Measurements from ENCODE around the gene NR3C1. TPM values are rescaled to one million over a fixed set of nuclear protein-coding genes. Genes with fewer than 3 reads are reported as not detected.
A peak's percentile ranks its signal among the peaks of the same experiment; 100 is the strongest.

Gene NR3C1
- total and polyA plus RNA-seq, 4 donors, result 16.0 to 105 (median 39.0) TPM

DNA sequence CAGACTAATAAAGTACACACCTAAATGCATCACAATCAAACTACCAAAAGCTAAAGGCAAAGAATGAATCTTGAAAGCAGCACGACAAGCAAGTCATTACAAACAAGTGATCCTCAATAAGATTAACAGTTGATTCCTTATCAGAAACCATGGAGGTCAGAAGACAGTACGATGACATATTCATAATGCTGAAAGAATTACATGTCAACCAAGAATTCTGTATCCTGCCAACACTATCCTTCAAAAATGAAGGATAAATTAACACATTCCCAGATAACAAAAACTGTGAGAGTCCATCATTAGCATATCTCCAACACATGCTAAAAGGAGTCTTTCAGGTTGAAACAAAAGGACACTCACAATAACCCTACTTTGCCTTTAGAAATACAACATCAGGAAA, 39.4 kb downstream of the NR3C1 start:
- intact Hi-C loops (cut with DNase I), result no loop called here
- no peak overlapping the region for H3K4me3 ChIP-seq (ENCODE audit: low read length in 2 of 2)

DNA sequence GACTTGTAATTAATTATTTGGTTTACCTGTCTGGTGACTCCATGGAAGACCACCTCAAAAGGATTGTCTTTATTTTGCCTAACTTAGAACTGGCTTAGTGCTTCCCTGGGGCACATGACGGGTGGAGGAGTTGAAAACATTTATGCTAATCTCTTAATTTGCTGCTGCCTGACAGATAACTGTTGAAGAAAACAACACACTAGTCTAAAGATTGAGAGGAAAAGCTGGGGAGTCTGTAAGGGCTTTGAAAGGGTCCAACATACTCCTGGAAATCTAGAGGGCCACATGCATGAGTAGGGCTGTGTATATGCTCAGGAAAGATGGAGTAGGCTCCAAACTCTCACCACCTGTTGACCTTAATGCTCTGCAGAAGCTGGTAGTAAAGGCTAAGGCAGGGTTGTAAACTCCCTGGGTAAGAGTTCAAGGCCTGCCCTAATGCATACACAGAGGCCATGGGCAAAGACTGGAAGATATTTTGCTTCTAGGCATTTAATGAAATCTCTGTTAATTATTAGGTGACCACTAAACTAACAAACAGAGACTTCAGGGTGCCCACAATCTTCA, 40.7 kb downstream of the NR3C1 start:
- Histone ChIP-seq H3K27me3 (ENCODE audit: control insufficient read depth in 1 of 2, insufficient read depth in 2 of 2, low read length in 1 of 2) (no peaks in the 10 kb centered on the region), H3K27ac (ENCODE audit: low read depth in 1 of 2, low read length in 2 of 2) (no peak overlapping the region), H3K36me3 (ENCODE audit: control insufficient read depth in 1 of 2, insufficient read depth in 2 of 2, low read length in 1 of 2) (no peaks in the 10 kb centered on the region), H3K9me3 (ENCODE audit: control insufficient read depth, low read length) (no peaks in the 10 kb centered on the region), H3K4me3 (ENCODE audit: low read length in 2 of 2) (no peak overlapping the region), H3K4me1 (ENCODE audit: control insufficient read depth in 1 of 2, insufficient read depth in 2 of 2, low read length in 2 of 2) (no peaks in the 10 kb centered on the region)
- 99 to 100% methylated on average over 1 of the region's 1 CpG for WGBS, 2 donors
- intact Hi-C loops (cut with DNase I), result no loop called here
- ATAC-seq (ENCODE audit: low FRiP score) (no peak), DNase-seq (no peak)

More for the DNA sequence above, 39.4 kb downstream of the NR3C1 start:
- Histone ChIP-seq H3K9me3 (ENCODE audit: control insufficient read depth, low read length) (no peaks in the 10 kb centered on the region), H3K27me3 (ENCODE audit: control insufficient read depth in 1 of 2, insufficient read depth in 2 of 2, low read length in 1 of 2) (no peaks in the 10 kb centered on the region), H3K36me3 (ENCODE audit: control insufficient read depth in 1 of 2, insufficient read depth in 2 of 2, low read length in 1 of 2) (no peaks in the 10 kb centered on the region), H3K4me1 (ENCODE audit: control insufficient read depth in 1 of 2, insufficient read depth in 2 of 2, low read length in 2 of 2) (no peaks in the 10 kb centered on the region), H3K27ac (ENCODE audit: low read depth in 1 of 2, low read length in 2 of 2) (no peak overlapping the region)
- DNase-seq (no peak), ATAC-seq (ENCODE audit: low FRiP score) (no peak)
- 94 to 95% methylated on average over 2 of the region's 2 CpGs for WGBS, 2 donors

DNA sequence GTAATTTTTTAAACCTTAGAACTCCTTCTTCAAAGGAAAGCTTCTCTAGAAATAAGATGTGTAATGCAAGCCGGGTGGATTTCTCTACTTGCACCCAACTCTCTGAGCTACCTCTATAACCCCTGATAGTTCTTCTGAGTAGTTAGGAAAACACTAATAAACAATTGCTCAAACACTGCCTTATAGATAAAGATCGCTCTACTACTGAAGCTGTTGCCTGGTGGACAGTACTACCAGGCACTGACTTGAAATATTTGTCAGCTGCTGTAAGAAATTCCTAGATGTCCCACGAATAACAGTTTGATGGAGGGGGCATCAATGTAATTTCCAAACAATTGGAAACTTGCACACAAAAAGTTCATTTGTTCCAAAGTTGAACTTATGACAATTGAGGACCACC, 42.0 kb downstream of the NR3C1 start:
- no peaks in the 10 kb centered on the region for H3K27me3 ChIP-seq (ENCODE audit: control insufficient read depth in 1 of 2, insufficient read depth in 2 of 2, low read length in 1 of 2)
- no peaks in the 10 kb centered on the region for H3K9me3 ChIP-seq (ENCODE audit: control insufficient read depth, low read length)
- H3K4me1 ChIP-seq (ENCODE audit: control insufficient read depth in 1 of 2, insufficient read depth in 2 of 2, low read length in 2 of 2), result no peaks in the 10 kb centered on the region
- DNase-seq (no peak), ATAC-seq (ENCODE audit: low FRiP score) (no peak)
- no peak overlapping the region for H3K27ac ChIP-seq (ENCODE audit: low read depth in 1 of 2, low read length in 2 of 2)
- WGBS, 2 donors, result 85 to 88% methylated on average over 3 of the region's 3 CpGs
- no peak overlapping the region for H3K4me3 ChIP-seq (ENCODE audit: low read length in 2 of 2)
- intact Hi-C loops (cut with DNase I), result no loop called here
- H3K36me3 ChIP-seq (ENCODE audit: control insufficient read depth in 1 of 2, insufficient read depth in 2 of 2, low read length in 1 of 2), result no peaks in the 10 kb centered on the region

DNA sequence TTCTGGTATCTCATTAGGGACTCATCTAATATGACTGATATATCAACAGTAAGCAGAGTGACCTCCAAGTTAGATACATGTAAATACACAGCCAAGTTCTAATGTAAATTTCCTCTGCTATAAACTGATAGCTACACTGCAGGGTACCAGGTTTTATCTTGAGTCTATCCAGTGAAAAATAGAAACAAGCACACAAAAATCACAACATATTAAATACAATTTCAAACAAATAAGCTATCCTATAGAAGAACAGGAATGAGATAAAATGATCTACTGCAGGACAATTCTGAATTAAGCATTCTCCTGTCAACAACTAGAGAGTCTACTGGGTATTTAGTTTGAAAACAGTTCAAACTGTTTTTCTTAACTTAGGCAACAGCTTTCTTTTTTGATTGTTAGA, 42.7 kb downstream of the NR3C1 start:
- no peaks in the 10 kb centered on the region for H3K36me3 ChIP-seq (ENCODE audit: control insufficient read depth in 1 of 2, insufficient read depth in 2 of 2, low read length in 1 of 2)
- ATAC-seq (ENCODE audit: low FRiP score) (no peak), DNase-seq (no peak)
- intact Hi-C loops (cut with DNase I), result no loop called here
- no peak overlapping the region for H3K4me3 ChIP-seq (ENCODE audit: low read length in 2 of 2)
- no peaks in the 10 kb centered on the region for H3K9me3 ChIP-seq (ENCODE audit: control insufficient read depth, low read length)
- H3K27ac ChIP-seq (ENCODE audit: low read depth in 1 of 2, low read length in 2 of 2), result no peak overlapping the region
- no peaks in the 10 kb centered on the region for H3K4me1 ChIP-seq (ENCODE audit: control insufficient read depth in 1 of 2, insufficient read depth in 2 of 2, low read length in 2 of 2)
- no peaks in the 10 kb centered on the region for H3K27me3 ChIP-seq (ENCODE audit: control insufficient read depth in 1 of 2, insufficient read depth in 2 of 2, low read length in 1 of 2)

GRCh38 chr5:143359869-143360268, 43.6 kb downstream of the NR3C1 start:
- ATAC-seq (ENCODE audit: low FRiP score), result no peak

DNA sequence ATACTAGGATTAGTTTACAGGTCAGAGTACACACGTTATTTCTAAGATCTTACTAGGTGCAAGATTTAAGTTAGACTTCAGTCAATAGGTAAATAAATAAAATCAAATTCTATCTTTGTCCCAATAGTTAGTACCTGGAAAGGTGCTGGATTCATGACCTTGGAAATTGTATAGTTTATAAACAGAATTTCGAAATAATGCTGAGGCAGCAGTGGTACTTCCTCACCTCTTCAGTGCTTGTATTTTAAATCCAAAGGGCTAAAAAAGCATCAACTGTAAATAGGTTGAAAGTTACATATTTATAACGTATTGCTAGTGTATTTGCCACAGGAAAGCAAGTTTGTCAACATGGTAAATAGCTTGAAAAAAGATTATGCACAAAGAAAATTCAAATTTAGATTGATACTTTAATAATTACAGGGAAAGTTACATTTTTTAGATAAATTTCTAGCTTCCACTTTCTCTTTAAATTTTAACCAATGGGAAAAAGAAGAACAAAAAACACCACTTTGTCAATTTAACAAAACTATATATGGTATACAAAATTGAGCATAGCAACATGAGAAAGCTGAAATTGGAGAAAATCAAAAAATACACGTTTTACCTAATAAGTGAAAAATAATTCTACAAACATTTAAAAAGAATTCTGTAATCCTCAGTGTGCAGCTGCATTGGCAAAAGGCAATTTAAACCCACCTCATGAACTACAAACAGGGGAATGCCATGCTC, 46.5 kb downstream of the NR3C1 start:
- no peaks in the 10 kb centered on the region for H3K4me1 ChIP-seq (ENCODE audit: control insufficient read depth in 1 of 2, insufficient read depth in 2 of 2, low read length in 2 of 2)
- DNase-seq, result no peak

More at GRCh38 chr5:143359869-143360268, 43.6 kb downstream of the NR3C1 start:
- H3K27ac ChIP-seq (ENCODE audit: low read depth in 1 of 2, low read length in 2 of 2), result no peak overlapping the region
- WGBS, 2 donors, result 83 to 87% methylated on average over 2 of the region's 2 CpGs
- no peak overlapping the region for H3K4me3 ChIP-seq (ENCODE audit: low read length in 2 of 2)
- no peaks in the 10 kb centered on the region for H3K4me1 ChIP-seq (ENCODE audit: control insufficient read depth in 1 of 2, insufficient read depth in 2 of 2, low read length in 2 of 2)
- DNase-seq, result no peak
- H3K27me3 ChIP-seq (ENCODE audit: control insufficient read depth in 1 of 2, insufficient read depth in 2 of 2, low read length in 1 of 2), result no peaks in the 10 kb centered on the region
- no peaks in the 10 kb centered on the region for H3K36me3 ChIP-seq (ENCODE audit: control insufficient read depth in 1 of 2, insufficient read depth in 2 of 2, low read length in 1 of 2)
- intact Hi-C loops (cut with DNase I), result no loop called here
- H3K9me3 ChIP-seq (ENCODE audit: control insufficient read depth, low read length), result no peaks in the 10 kb centered on the region

DNA sequence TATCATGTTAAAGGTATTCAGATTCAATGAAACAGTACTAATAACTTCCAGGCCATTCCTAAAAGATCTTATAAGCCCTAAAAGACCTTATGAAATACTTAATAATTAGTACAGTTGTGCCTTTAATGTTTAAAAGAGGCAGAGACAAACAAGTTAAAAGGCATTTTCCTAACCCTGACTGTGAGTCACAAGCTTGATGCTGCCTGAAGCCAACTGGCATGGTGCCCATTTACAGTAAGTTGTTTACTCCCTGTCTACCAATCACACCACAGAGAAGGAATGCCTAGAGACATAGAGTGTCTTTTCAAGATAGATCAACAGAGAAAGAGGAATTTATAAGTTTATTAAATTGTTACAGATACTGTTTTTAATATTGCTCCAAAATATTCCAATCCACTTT, 47.8 kb downstream of the NR3C1 start:
- intact Hi-C loops (cut with DNase I), result no loop called here
- Histone ChIP-seq H3K9me3 (ENCODE audit: control insufficient read depth, low read length) (no peaks in the 10 kb centered on the region), H3K36me3 (ENCODE audit: control insufficient read depth in 1 of 2, insufficient read depth in 2 of 2, low read length in 1 of 2) (no peaks in the 10 kb centered on the region), H3K27ac (ENCODE audit: low read depth in 1 of 2, low read length in 2 of 2) (no peak overlapping the region), H3K27me3 (ENCODE audit: control insufficient read depth in 1 of 2, insufficient read depth in 2 of 2, low read length in 1 of 2) (no peaks in the 10 kb centered on the region), H3K4me3 (ENCODE audit: low read length in 2 of 2) (no peak overlapping the region), H3K4me1 (ENCODE audit: control insufficient read depth in 1 of 2, insufficient read depth in 2 of 2, low read length in 2 of 2) (no peaks in the 10 kb centered on the region)
- peak; percentile 63 for ATAC-seq (ENCODE audit: low FRiP score)
- peak in 1 of 2 donors; percentile 74 for DNase-seq

More for the DNA sequence above, 46.5 kb downstream of the NR3C1 start:
- 76 to 80% methylated on average over 4 of the region's 4 CpGs for WGBS, 2 donors
- Histone ChIP-seq H3K27ac (ENCODE audit: low read depth in 1 of 2, low read length in 2 of 2) (no peak overlapping the region), H3K4me3 (ENCODE audit: low read length in 2 of 2) (no peak overlapping the region), H3K36me3 (ENCODE audit: control insufficient read depth in 1 of 2, insufficient read depth in 2 of 2, low read length in 1 of 2) (no peaks in the 10 kb centered on the region), H3K9me3 (ENCODE audit: control insufficient read depth, low read length) (no peaks in the 10 kb centered on the region), H3K27me3 (ENCODE audit: control insufficient read depth in 1 of 2, insufficient read depth in 2 of 2, low read length in 1 of 2) (no peaks in the 10 kb centered on the region)
- ATAC-seq (ENCODE audit: low FRiP score), result no peak
- intact Hi-C loops (cut with DNase I), result no loop called here

GRCh38 chr5:143354025-143354424, 49.5 kb downstream of the NR3C1 start:
- no peak overlapping the region for H3K4me3 ChIP-seq (ENCODE audit: low read length in 2 of 2)
- intact Hi-C loops (cut with DNase I), result no loop called here

DNA sequence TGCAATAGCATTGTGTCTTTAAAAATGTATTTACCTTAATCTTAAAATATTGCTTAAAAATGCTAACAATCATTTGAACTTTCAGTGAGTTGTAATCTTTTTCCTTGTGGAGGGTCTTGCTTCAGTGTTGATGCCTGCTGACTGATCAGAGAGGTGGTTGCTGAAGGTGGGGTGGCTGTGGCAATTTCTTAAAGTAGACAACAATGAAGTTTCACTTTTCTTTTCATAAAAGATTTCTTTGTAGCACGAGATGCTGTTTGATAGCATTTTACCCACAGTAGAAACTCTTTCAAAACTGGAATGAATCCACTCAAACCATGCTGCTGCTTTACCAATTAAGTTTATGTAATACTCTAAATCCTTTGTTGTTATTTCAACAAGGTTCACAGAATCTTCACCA, 50.8 kb downstream of the NR3C1 start:
- Histone ChIP-seq H3K36me3 (ENCODE audit: control insufficient read depth in 1 of 2, insufficient read depth in 2 of 2, low read length in 1 of 2) (no peaks in the 10 kb centered on the region), H3K27me3 (ENCODE audit: control insufficient read depth in 1 of 2, insufficient read depth in 2 of 2, low read length in 1 of 2) (no peaks in the 10 kb centered on the region), H3K4me1 (ENCODE audit: control insufficient read depth in 1 of 2, insufficient read depth in 2 of 2, low read length in 2 of 2) (peaks cover 0 to 11% of the 10 kb centered on the region in 2 donors), H3K4me3 (ENCODE audit: low read length in 2 of 2) (no peak overlapping the region), H3K9me3 (ENCODE audit: control insufficient read depth, low read length) (no peaks in the 10 kb centered on the region), H3K27ac (ENCODE audit: low read depth in 1 of 2, low read length in 2 of 2) (no peak overlapping the region)
- 61 to 65% methylated on average over 1 of the region's 1 CpG for WGBS, 2 donors
- ATAC-seq (ENCODE audit: low FRiP score), result no peak
- intact Hi-C loops (cut with DNase I), result no loop called here
- DNase-seq, result no peak

More at GRCh38 chr5:143354025-143354424, 49.5 kb downstream of the NR3C1 start:
- no peak overlapping the region for H3K27ac ChIP-seq (ENCODE audit: low read depth in 1 of 2, low read length in 2 of 2)
- H3K9me3 ChIP-seq (ENCODE audit: control insufficient read depth, low read length), result no peaks in the 10 kb centered on the region
- H3K36me3 ChIP-seq (ENCODE audit: control insufficient read depth in 1 of 2, insufficient read depth in 2 of 2, low read length in 1 of 2), result no peaks in the 10 kb centered on the region
- peaks cover 0 to 9% of the 10 kb centered on the region in 2 donors for H3K4me1 ChIP-seq (ENCODE audit: control insufficient read depth in 1 of 2, insufficient read depth in 2 of 2, low read length in 2 of 2)
- no peak for ATAC-seq (ENCODE audit: low FRiP score)
- no peak for DNase-seq
- no peaks in the 10 kb centered on the region for H3K27me3 ChIP-seq (ENCODE audit: control insufficient read depth in 1 of 2, insufficient read depth in 2 of 2, low read length in 1 of 2)
- 83 to 84% methylated on average over 3 of the region's 3 CpGs for WGBS, 2 donors

Measured in aorta (tissue), 5 donors.